ENCODE measurements around the gene UBE2D3. TPM values are rescaled to one million over a fixed set of nuclear protein-coding genes. Genes with fewer than 3 reads are reported as not detected.
A peak's percentile ranks its signal among the peaks of the same experiment; 100 is the strongest.

The UBE2D3 gene
- total RNA-seq = 100 to 1,000 TPM; 241 to 313 TPM
- polyA plus RNA-seq (ENCODE audit: insufficient read length in 6 of 6) = 100 to 1,000 TPM; 250 to 290 (median 272) TPM
- long read RNA-seq, donor 1, transcript UBE2D3-208 (8 exons, 2,227 nt) = minor isoform, 6 of 266 reads
- long read RNA-seq, donor 1, transcript UBE2D3-207 (8 exons, 2,368 nt) = minor isoform, 8 of 266 reads
- long read RNA-seq, donor 1, transcript UBE2D3-210 (8 exons, 3,990 nt) = major isoform, 56 of 266 reads
- long read RNA-seq, donor 1, partial matches to known transcripts = 65 of 266 reads
- long read RNA-seq, donor 1, other reads (novel, unspliced or antisense) = 130 of 266 reads
- long read RNA-seq, donor 2, full-length matches to known transcripts = 72 of 256 reads
- long read RNA-seq, donor 2, partial matches to known transcripts = 80 of 256 reads
- long read RNA-seq, donor 2, other reads (novel, unspliced or antisense) = 104 of 256 reads
- long read RNA-seq, donor 3, transcript UBE2D3-210 (8 exons, 3,990 nt) = major isoform, 45 of 150 reads
- long read RNA-seq, donor 3, transcript UBE2D3-207 (8 exons, 2,368 nt) = minor isoform, 5 of 150 reads
- long read RNA-seq, donor 3, partial matches to known transcripts = 29 of 150 reads
- long read RNA-seq, donor 3, other reads (novel, unspliced or antisense) = 68 of 150 reads
- long read RNA-seq, donor 4, transcript UBE2D3-207 (8 exons, 2,368 nt) = minor isoform, 17 of 102 reads
- long read RNA-seq, donor 4, transcript UBE2D3-208 (8 exons, 2,227 nt) = minor isoform, 9 of 102 reads
- long read RNA-seq, donor 4, transcript UBE2D3-210 (8 exons, 3,990 nt) = major isoform, 50 of 102 reads
- long read RNA-seq, donor 4, partial matches to known transcripts = 14 of 102 reads
- long read RNA-seq, donor 4, other reads (novel, unspliced or antisense) = 12 of 102 reads
- long read RNA-seq, donor 5, full-length matches to known transcripts = 72 of 244 reads
- long read RNA-seq, donor 5, partial matches to known transcripts = 99 of 244 reads
- long read RNA-seq, donor 5, other reads (novel, unspliced or antisense) = 73 of 244 reads
- long read RNA-seq, donor 6, full-length matches to known transcripts = 72 of 85 reads
- long read RNA-seq, donor 6, partial matches to known transcripts = 8 of 85 reads
- long read RNA-seq, donor 6, other reads (novel, unspliced or antisense) = 5 of 85 reads
- long read RNA-seq, donor 7, full-length matches to known transcripts = 23 of 33 reads
- long read RNA-seq, donor 7, partial matches to known transcripts = 10 of 33 reads
- long read RNA-seq, donor 7, other reads (novel, unspliced or antisense) = 0 of 33 reads
- long read RNA-seq, donor 8, full-length matches to known transcripts = 50 of 76 reads
- long read RNA-seq, donor 8, partial matches to known transcripts = 20 of 76 reads
- long read RNA-seq, donor 8, other reads (novel, unspliced or antisense) = 6 of 76 reads
- long read RNA-seq, donor 9, partial matches to known transcripts = 0 of 1 reads
- long read RNA-seq, donor 9, other reads (novel, unspliced or antisense) = 0 of 1 reads
- long read RNA-seq, donor 10, full-length matches to known transcripts = 71 of 89 reads
- long read RNA-seq, donor 10, partial matches to known transcripts = 10 of 89 reads
- long read RNA-seq, donor 10, other reads (novel, unspliced or antisense) = 8 of 89 reads
- long read RNA-seq, donor 11, full-length matches to known transcripts = 69 of 88 reads
- long read RNA-seq, donor 11, partial matches to known transcripts = 19 of 88 reads
- long read RNA-seq, donor 11, other reads (novel, unspliced or antisense) = 0 of 88 reads
- long read RNA-seq, donor 12, full-length matches to known transcripts = 45 of 50 reads
- long read RNA-seq, donor 12, partial matches to known transcripts = 0 of 50 reads
- long read RNA-seq, donor 12, other reads (novel, unspliced or antisense) = 5 of 50 reads

- Histone ChIP-seq H3K27ac (peak within 1 kb of the TSS; percentile 100), H3K9me3 (no peaks in the 10 kb centered on the region), H3K4me1 (peaks cover 25 to 43% of the 10 kb centered on the region in 2 donors), H3K27me3 (no peaks in the 10 kb centered on the region), H3K4me3 (peak within 1 kb of the TSS; percentile 76 to 93), H3K36me3 (peaks cover 0 to 14% of the 10 kb centered on the region in 2 donors)
- ATAC-seq (peak; percentile 70), DNase-seq (peak; percentile 94 to 99 (median 96))
- no peak for TF ChIP-seq CTCF (IDR thresholded peaks at IDR 0.05)
- intact Hi-C loops (cut with DNase I) = no loop called here
These were observed at the start of gene UBE2D3 for GRCh38 chr4:102826890-102827673. Gene UBE2D3 (minus strand): TSS chr4:102827551. CDS start chr4:102826508, 1,043 bp downstream.

- no peak for DNase-seq
- ATAC-seq = no peak
- H3K27ac ChIP-seq = no peak overlapping the region
- H3K9me3 ChIP-seq = no peaks in the 10 kb centered on the region
- peaks cover 0 to 22% of the 10 kb centered on the region in 2 donors for H3K36me3 ChIP-seq
- H3K27me3 ChIP-seq = no peaks in the 10 kb centered on the region
- no peak overlapping the region for H3K4me3 ChIP-seq
- H3K4me1 ChIP-seq = peaks cover 11 to 32% of the 10 kb centered on the region in 2 donors
- intact Hi-C loops (cut with DNase I) = no loop called here
- TF ChIP-seq CTCF (IDR thresholded peaks at IDR 0.05) = no peak
These were observed 44.4 kb upstream of the UBE2D3 start for GRCh38 chr4:102871772-102872171.

GRCh38 chr4:102869569-102870197 lies 42.3 kb upstream of the UBE2D3 start:
- no peak for TF ChIP-seq CTCF (IDR thresholded peaks at IDR 0.05)
- peak overlapping the region; percentile 75 for H3K4me3 ChIP-seq
- peaks cover 11 to 32% of the 10 kb centered on the region in 2 donors for H3K4me1 ChIP-seq
- DNase-seq (peak in 1 of 4 donors; percentile 5), ATAC-seq (peak; percentile 12)
- intact Hi-C loops (cut with DNase I) = no loop called here
- H3K27me3 ChIP-seq = no peaks in the 10 kb centered on the region
- peak overlapping the region; percentile 96 to 98 for H3K27ac ChIP-seq
- peaks cover 0 to 3% of the 10 kb centered on the region in 2 donors for H3K36me3 ChIP-seq
- H3K9me3 ChIP-seq = no peaks in the 10 kb centered on the region
